ENCODE measurements around the gene CSF2. TPM values are rescaled to one million over a fixed set of nuclear protein-coding genes. Genes with fewer than 3 reads are reported as not detected.

The CSF2 gene
- total RNA-seq, 6 experiments from 2014 or later, result 0.21 TPM; not detected in 5

- Mint-ChIP-seq H3K4me1 (ENCODE audit: low read depth) (peaks cover 10% of the 10 kb centered on the region; the same call in 1 of the 2 replicates), H3K27me3 (ENCODE audit: insufficient read depth) (peaks cover 15% of the 10 kb centered on the region), H3K36me3 (ENCODE audit: low read depth) (no peaks in the 10 kb centered on the region), H3K27ac (no peak overlapping the region), H3K9me3 (no peaks in the 10 kb centered on the region), H3K4me3 (no peak overlapping the region)
- no peak for DNase-seq
- no peak for TF ChIP-seq CTCF (IDR thresholded peaks at IDR 0.05)
Observed at GRCh38 chr5:132027027-132027426, 46.6 kb upstream of the CSF2 start.

DNA sequence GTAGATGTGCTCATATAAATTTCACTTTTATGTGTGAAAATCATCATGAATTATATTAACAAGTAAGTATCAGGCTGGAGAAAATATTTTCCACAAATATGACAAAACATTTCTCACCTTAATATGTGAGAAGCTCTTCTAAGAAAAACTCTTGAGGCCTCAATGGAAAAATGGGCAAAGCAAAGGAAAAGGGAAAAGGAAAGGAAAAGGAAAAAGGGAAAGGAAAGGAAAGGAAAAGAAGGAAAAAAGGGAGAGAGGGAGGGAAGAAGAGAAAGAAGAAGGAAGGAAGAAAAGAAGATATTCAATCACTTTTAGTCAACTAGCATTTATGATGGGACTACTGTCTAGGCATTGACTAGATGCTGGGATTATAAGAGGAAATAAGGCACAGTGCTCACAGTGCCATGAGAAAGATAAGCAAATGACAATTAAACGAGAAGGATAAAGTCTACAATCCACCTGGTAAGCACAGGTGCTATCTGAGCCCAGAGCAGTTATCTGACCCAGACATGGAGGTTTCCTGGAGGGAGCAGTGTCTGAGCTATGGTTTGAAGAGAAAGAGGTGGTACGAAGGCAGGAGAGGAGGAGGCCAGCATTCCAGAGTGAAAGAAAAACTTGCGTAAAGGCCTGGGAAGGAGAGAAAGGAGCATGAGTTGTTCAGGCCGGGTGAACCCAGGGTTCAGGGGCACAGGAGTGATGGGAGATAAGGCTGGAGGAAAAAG lies 43.8 kb upstream of the CSF2 start:
- DNase-seq, result no peak
- H3K9me3 Mint-ChIP-seq, result peaks cover 8% of the 10 kb centered on the region
- no peaks in the 10 kb centered on the region for H3K36me3 Mint-ChIP-seq (ENCODE audit: low read depth)
- H3K4me1 Mint-ChIP-seq (ENCODE audit: low read depth), result no peaks in the 10 kb centered on the region
- no peak overlapping the region for H3K27ac Mint-ChIP-seq
- H3K27me3 Mint-ChIP-seq (ENCODE audit: insufficient read depth), result peaks cover 10% of the 10 kb centered on the region
- no peak for TF ChIP-seq CTCF (IDR thresholded peaks at IDR 0.05)
- H3K4me3 Mint-ChIP-seq, result no peak overlapping the region

GRCh38 chr5:132030610-132031009 lies 43.0 kb upstream of the CSF2 start:
- TF ChIP-seq CTCF (IDR thresholded peaks at IDR 0.05), result no peak
- H3K4me3 Mint-ChIP-seq, result no peak overlapping the region
- H3K27ac Mint-ChIP-seq, result no peak overlapping the region
- H3K36me3 Mint-ChIP-seq (ENCODE audit: low read depth), result no peaks in the 10 kb centered on the region
- peaks cover 10% of the 10 kb centered on the region for H3K27me3 Mint-ChIP-seq (ENCODE audit: insufficient read depth)
- H3K4me1 Mint-ChIP-seq (ENCODE audit: low read depth), result no peaks in the 10 kb centered on the region
- no peak for DNase-seq
- H3K9me3 Mint-ChIP-seq, result peaks cover 8% of the 10 kb centered on the region

DNA sequence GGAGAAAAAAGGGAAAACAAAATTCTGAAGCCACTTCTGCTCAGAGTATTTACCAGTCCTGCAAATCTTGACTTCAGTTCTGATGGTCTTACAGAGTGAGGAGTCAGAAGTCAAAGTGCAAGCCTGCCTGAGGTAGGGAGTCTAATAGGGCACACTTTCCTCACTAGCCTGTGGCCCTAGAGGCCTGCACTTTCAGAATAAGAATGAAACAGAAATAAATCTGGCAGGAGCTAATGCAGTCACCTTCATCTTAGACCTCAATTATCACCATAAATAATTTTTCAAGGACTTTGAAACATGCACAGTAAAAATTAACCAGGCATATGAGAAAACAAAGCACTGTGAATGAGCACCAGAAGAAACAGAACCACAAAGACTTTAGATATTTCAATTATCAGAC lies 41.4 kb upstream of the CSF2 start:
- DNase-seq, result no peak
- Mint-ChIP-seq H3K4me1 (ENCODE audit: low read depth) (no peaks in the 10 kb centered on the region), H3K4me3 (no peak overlapping the region), H3K27ac (no peak overlapping the region), H3K27me3 (ENCODE audit: insufficient read depth) (peaks cover 10% of the 10 kb centered on the region), H3K9me3 (peaks cover 8% of the 10 kb centered on the region), H3K36me3 (ENCODE audit: low read depth) (no peaks in the 10 kb centered on the region)
- no peak for TF ChIP-seq CTCF (IDR thresholded peaks at IDR 0.05)

DNA sequence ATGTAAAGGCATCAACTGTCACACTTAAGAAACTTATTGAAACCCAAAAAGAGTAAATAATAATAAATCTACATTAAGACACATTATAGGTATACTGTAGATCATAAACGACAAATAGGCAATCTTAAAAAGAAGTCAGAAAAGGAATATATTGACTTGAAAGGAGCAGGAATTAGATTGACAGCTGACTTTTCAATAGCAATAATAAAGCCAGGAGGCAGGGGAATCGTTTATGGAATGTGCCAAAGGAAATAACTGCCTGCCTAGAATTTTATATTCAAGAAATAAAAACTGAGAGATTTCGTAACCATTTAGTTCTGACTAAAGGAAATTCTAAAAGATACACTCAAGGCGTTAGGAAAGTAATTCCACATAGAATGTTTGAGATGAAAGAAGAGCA lies 40.5 kb upstream of the CSF2 start:
- no peak overlapping the region for H3K27ac Mint-ChIP-seq
- peaks cover 10% of the 10 kb centered on the region for H3K27me3 Mint-ChIP-seq (ENCODE audit: insufficient read depth)
- H3K4me3 Mint-ChIP-seq, result no peak overlapping the region
- no peaks in the 10 kb centered on the region for H3K4me1 Mint-ChIP-seq (ENCODE audit: low read depth)
- no peak for DNase-seq
- peaks cover 8% of the 10 kb centered on the region for H3K9me3 Mint-ChIP-seq
- no peak for TF ChIP-seq CTCF (IDR thresholded peaks at IDR 0.05)
- H3K36me3 Mint-ChIP-seq (ENCODE audit: low read depth), result no peaks in the 10 kb centered on the region

Measured in HFFc6 (cell line).